Fibroblast of lung (primary cell): ENCODE measurements around the gene CTNNA2.

Experiments used
- EZH2 ChIP-seq: IDR thresholded peaks from 2 replicates; pipeline ENCODE4 v1.5.1; 2012; ENCODE audit warnings: low read length, control low read depth, mild to moderate bottlenecking; ENCODE audit errors: missing control alignments
- TF ChIP-seq, protein P1 (sequence below), 2 donors: IDR thresholded peaks in 1 of 2; conservative IDR thresholded peaks in 1 of 2; 1 replicate in 1 of 2; 2 replicates in 1 of 2; pipeline ENCODE4 v1.5.1; 2011 to 2012; ENCODE audit warnings: low read length in 2 of 2, control low read depth in 1 of 2, inconsistent platforms in 1 of 2, low read depth in 1 of 2, mild to moderate bottlenecking in 1 of 2

DNA sequence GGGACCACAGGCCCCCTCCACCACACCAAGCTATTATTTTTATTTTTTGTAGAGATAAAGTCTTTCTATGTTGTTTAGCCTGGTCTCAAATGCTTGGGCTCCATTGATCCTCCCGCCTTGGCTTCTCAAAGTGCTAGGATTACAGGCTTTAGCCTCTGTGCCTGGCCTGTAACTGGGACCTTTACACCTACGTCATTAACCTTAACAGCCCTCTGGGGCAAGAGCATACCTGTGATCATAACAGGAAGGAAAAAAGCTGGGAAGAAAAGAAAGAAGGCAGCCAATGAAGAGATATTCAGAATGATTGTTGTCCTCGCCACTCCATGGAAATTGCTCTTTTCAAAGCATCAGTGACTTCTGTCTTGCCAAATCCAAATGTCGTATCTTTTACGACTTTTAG lies 453.5 kb downstream of the CTNNA2 start:
- TF ChIP-seq, protein P1, sequence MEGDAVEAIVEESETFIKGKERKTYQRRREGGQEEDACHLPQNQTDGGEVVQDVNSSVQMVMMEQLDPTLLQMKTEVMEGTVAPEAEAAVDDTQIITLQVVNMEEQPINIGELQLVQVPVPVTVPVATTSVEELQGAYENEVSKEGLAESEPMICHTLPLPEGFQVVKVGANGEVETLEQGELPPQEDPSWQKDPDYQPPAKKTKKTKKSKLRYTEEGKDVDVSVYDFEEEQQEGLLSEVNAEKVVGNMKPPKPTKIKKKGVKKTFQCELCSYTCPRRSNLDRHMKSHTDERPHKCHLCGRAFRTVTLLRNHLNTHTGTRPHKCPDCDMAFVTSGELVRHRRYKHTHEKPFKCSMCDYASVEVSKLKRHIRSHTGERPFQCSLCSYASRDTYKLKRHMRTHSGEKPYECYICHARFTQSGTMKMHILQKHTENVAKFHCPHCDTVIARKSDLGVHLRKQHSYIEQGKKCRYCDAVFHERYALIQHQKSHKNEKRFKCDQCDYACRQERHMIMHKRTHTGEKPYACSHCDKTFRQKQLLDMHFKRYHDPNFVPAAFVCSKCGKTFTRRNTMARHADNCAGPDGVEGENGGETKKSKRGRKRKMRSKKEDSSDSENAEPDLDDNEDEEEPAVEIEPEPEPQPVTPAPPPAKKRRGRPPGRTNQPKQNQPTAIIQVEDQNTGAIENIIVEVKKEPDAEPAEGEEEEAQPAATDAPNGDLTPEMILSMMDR (conservative IDR thresholded peaks at IDR 0.05 in 1 of 2, IDR thresholded peaks at IDR 0.05 in 1 of 2; ENCODE audit: low read depth in 1 of 2, low read length in 2 of 2), result no peak
- TF ChIP-seq EZH2, result no peak
